Caco-2 (cell line): ENCODE results near the gene ZNF521. TPM values are rescaled to one million over a fixed set of nuclear protein-coding genes. Genes with fewer than 3 reads are reported as not detected.

Experiments used
- BruUV-seq: library from RNA; stranded (reverse); fragments of 400-500 nt; replicated peaks from 2 replicates; lab custom pipeline; 2021; lab: Mats Ljungman, UMichigan
- CTCF ChIA-PET: fragments of 300-600 bp; sonication (Branson Sonifier 250); formaldehyde crosslinking; loops from one replicate; lab custom pipeline; 2022; ENCODE audit warnings: antibody characterized with exemption; lab: Charles Lee
- POLR2A ChIA-PET: fragments of 300-600 bp; sonication (Branson Sonifier 250); formaldehyde crosslinking; loops from one replicate; lab custom pipeline; 2022; ENCODE audit warnings: antibody characterized with exemption; lab: Charles Lee
- DNase-seq, 2 experiments: peaks; one replicate each; pipeline versions ENCODE4 v3.0.0 to v3.0.0-alpha.2; 2020 to 2022
- H3K27me3 ChIP-seq: replicated peaks from 2 replicates; pipeline ENCODE4 v1.6.0; 2011; ENCODE audit warnings: low read length; ENCODE audit not compliant: control insufficient read depth, insufficient read depth
- H3K36me3 ChIP-seq: 2 replicates; pipeline ENCODE4 v1.5.1; 2011; ENCODE audit warnings: low read length; ENCODE audit not compliant: control insufficient read depth, insufficient read depth
- H3K4me1 ChIP-seq: fragments of 250-450 bp; sonication (Bioruptor Pico); 2 replicates; pipeline ENCODE4 v1.5.1; 2020; ENCODE audit warnings: mild to moderate bottlenecking
- H3K4me3 ChIP-seq: 2 replicates; pipeline ENCODE4 v1.5.1; 2011; ENCODE audit warnings: low read depth, mild to moderate bottlenecking, control low read depth, low read length
- H3K9me3 ChIP-seq: fragments of 250-450 bp; sonication (Bioruptor Pico); 2 replicates; pipeline ENCODE4 v1.5.1; 2020; ENCODE audit warnings: mild to moderate bottlenecking, moderate library complexity
- H3K27ac Mint-ChIP-seq: one replicate; pipeline ENCODE4 v1.8.0; 2022; ENCODE audit warnings: mixed read lengths; ENCODE audit not compliant: unreplicated experiment
- H3K27me3 Mint-ChIP-seq: one replicate; pipeline ENCODE4 v1.8.0; 2022; ENCODE audit warnings: mixed read lengths; ENCODE audit not compliant: insufficient read depth, unreplicated experiment
- H3K36me3 Mint-ChIP-seq: one replicate; pipeline ENCODE4 v1.8.0; 2022; ENCODE audit warnings: mild to moderate bottlenecking, mixed read lengths; ENCODE audit not compliant: insufficient read depth, unreplicated experiment
- H3K4me1 Mint-ChIP-seq: one replicate; pipeline ENCODE4 v1.8.0; 2022; ENCODE audit warnings: low read depth, mixed read lengths; ENCODE audit not compliant: unreplicated experiment
- H3K4me3 Mint-ChIP-seq: one replicate; pipeline ENCODE4 v1.8.0; 2022; ENCODE audit warnings: mild to moderate bottlenecking, moderate library complexity, mixed read lengths; ENCODE audit not compliant: unreplicated experiment
- H3K9me3 Mint-ChIP-seq: one replicate; pipeline ENCODE4 v1.8.0; 2022; ENCODE audit warnings: mixed read lengths; ENCODE audit not compliant: unreplicated experiment
- CTCF ChIP-seq, 2 experiments: fragments of 200-600 bp in 1 of 2; IDR thresholded peaks; 1 replicate in 1 of 2; 2 replicates in 1 of 2; pipeline versions ENCODE4 v1.5.1 to v1.8.0; 2011 to 2022; ENCODE audit warnings: antibody characterized with exemption in 1 of 2, control low read depth in 1 of 2, inconsistent platforms in 1 of 2, low read depth in 1 of 2, low read length in 1 of 2, mild to moderate bottlenecking in 1 of 2, moderate library complexity in 1 of 2; ENCODE audit not compliant: insufficient read depth in 1 of 2, severe bottlenecking in 1 of 2, unreplicated experiment in 1 of 2
- intact Hi-C: fragments of 100-400 bp; cut with micrococcal nuclease; formaldehyde crosslinking; loops from one replicate; pipeline ENCODE4 v1.10.0; 2022; ENCODE audit not compliant: unreplicated experiment
- total RNA-seq: library from RNA; stranded (reverse); gene quantifications from 2 replicates; pipeline ENCODE4 v1.2.3, GENCODE V29; 2022

Gene ZNF521
- total RNA-seq, 1 experiment from 2014 or later = not detected

- ChIA-PET CTCF (no interaction called here), POLR2A (no interaction called here)
- TF ChIP-seq CTCF (IDR thresholded peaks at IDR 0.05; ENCODE audit: insufficient read depth in 1 of 2, low read depth in 1 of 2, low read length in 1 of 2, severe bottlenecking in 1 of 2, unreplicated experiment in 1 of 2) = no peak
- no peaks in the 10 kb centered on the region for H3K36me3 ChIP-seq
- Mint-ChIP-seq H3K36me3 (no peaks in the 10 kb centered on the region), H3K9me3 (no peaks in the 10 kb centered on the region), H3K27ac (no peak overlapping the region), H3K4me1 (no peaks in the 10 kb centered on the region), H3K27me3 (peaks cover 12% of the 10 kb centered on the region), H3K4me3 (no peak overlapping the region)
- no peaks in the 10 kb centered on the region for H3K4me1 ChIP-seq
- intact Hi-C loops = no loop called here
- no TSS peak for BruUV-seq
- no peaks in the 10 kb centered on the region for H3K27me3 ChIP-seq
- H3K4me3 ChIP-seq = no peak overlapping the region
- no peaks in the 10 kb centered on the region for H3K9me3 ChIP-seq
- no peak for DNase-seq
Observed at GRCh38 chr18:25364732-25365131, 12.8 kb upstream of the ZNF521 start.

GRCh38 chr18:25360301-25360899, 8.4 kb upstream of the ZNF521 start:
- Mint-ChIP-seq H3K4me3 (no peak overlapping the region), H3K27ac (no peak overlapping the region), H3K4me1 (no peaks in the 10 kb centered on the region), H3K9me3 (no peaks in the 10 kb centered on the region), H3K36me3 (no peaks in the 10 kb centered on the region), H3K27me3 (peaks cover 11% of the 10 kb centered on the region)
- ChIA-PET CTCF (no interaction called here), POLR2A (no interaction called here)
- no TSS peak for BruUV-seq
- no peaks in the 10 kb centered on the region for H3K36me3 ChIP-seq
- TF ChIP-seq CTCF (IDR thresholded peaks at IDR 0.05; ENCODE audit: insufficient read depth in 1 of 2, low read depth in 1 of 2, low read length in 1 of 2, severe bottlenecking in 1 of 2, unreplicated experiment in 1 of 2) = no peak
- no peak overlapping the region for H3K4me3 ChIP-seq
- intact Hi-C loops = no loop called here
- no peaks in the 10 kb centered on the region for H3K4me1 ChIP-seq
- no peaks in the 10 kb centered on the region for H3K9me3 ChIP-seq
- DNase-seq = no peak
- H3K27me3 ChIP-seq = no peaks in the 10 kb centered on the region

- ChIA-PET POLR2A (no interaction called here), CTCF (no interaction called here)
- no peaks in the 10 kb centered on the region for H3K36me3 Mint-ChIP-seq
Observed at GRCh38 chr18:25353080-25353479, 1.1 kb upstream of the ZNF521 start.

More at GRCh38 chr18:25353080-25353479, 1.1 kb upstream of the ZNF521 start:
- Histone ChIP-seq H3K27me3 (no peaks in the 10 kb centered on the region), H3K36me3 (no peaks in the 10 kb centered on the region), H3K9me3 (no peaks in the 10 kb centered on the region), H3K4me1 (no peaks in the 10 kb centered on the region), H3K4me3 (no peak overlapping the region)
- Mint-ChIP-seq H3K27me3 (peaks cover 4% of the 10 kb centered on the region), H3K9me3 (no peaks in the 10 kb centered on the region), H3K4me3 (no peak overlapping the region), H3K4me1 (no peaks in the 10 kb centered on the region), H3K27ac (no peak overlapping the region)
- intact Hi-C loops = loop anchor here (10.0 kb wide), 1 partner anchor 152 kb away; no protein-coding TSS in a partner anchor
- DNase-seq = no peak
- no TSS peak for BruUV-seq
- TF ChIP-seq CTCF (IDR thresholded peaks at IDR 0.05; ENCODE audit: insufficient read depth in 1 of 2, low read depth in 1 of 2, low read length in 1 of 2, severe bottlenecking in 1 of 2, unreplicated experiment in 1 of 2) = no peak
